ENCODE data around the gene OR12D2.
"Not testable (repeated sequence)": the region's sequence is repeated elsewhere in the genome, so short reads cannot be mapped to it uniquely, and the experiment has no call there.

Gene OR12D2, protein sequence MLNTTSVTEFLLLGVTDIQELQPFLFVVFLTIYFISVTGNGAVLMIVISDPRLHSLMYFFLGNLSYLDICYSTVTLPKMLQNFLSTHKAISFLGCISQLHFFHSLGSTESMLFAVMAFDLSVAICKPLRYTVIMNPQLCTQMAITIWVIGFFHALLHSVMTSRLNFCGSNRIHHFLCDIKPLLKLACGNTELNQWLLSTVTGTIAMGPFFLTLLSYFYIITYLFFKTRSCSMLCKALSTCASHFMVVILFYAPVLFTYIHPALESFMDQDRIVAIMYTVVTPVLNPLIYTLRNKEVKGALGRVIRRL

DNA sequence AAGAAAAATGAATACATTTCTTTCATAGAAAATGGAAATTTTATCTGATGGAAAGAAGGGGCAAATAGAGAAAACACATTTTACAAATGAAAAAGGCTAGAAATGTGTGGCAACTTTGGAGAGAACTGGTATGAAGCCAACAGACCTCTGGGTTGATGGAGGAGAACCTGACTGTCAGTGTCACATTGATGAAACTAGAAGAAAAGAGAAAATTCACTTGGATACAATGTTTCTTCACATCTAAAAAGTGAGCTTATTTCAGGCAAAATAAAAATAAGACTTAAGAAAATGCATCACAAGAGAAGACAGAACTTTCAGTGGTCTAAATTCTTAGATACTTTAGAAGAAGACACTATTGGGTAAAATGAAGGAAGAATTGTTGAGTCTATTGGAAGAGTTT lies at the start of gene OR12D2:
TSS of gene OR12D2 (plus strand) at position 301 of the 400 bp plus-strand sequence. CDS start 1,069 bp downstream, outside the sequence.
- DNase-seq: no peak

DNA sequence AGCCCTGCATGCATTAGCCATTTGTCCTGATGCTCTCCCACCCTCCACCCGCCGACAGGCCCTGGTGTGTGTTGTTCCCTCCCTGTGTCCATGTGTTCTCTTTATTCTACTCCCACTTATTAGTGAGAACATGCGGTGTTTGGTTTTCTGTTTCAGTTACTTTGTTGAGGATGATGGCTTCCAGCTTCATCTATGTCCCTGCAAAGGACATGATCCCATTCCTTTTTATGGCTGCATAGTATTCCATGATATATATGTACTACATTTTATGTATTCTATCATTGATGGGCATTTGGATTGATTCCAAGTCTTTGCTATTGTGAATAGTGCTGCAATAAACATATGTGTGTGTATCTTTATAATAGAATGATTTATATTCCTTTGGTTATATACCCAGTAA lies 46.1 kb upstream of the OR12D2 start:
- not testable (repeated sequence) for DNase-seq

DNA sequence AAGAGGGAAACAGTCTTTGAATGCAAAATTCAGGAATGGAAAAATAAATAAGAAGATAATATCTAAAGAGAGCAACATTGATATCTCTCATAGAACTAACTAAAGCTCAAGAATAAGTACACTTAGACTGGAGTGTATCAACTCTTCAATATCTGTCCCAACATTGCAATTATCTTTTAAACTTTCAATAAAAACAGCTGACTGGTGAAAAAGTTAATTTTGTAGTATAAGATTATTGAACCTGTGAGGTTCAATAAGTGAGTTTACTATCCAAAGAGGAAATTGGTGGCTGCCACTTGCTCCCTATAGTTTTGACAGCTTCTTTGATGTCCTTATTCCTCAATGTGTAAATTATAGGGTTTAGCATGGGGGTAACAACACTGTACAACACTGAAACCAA lies 40.5 kb upstream of the OR12D2 start:
- no peak for DNase-seq

DNA sequence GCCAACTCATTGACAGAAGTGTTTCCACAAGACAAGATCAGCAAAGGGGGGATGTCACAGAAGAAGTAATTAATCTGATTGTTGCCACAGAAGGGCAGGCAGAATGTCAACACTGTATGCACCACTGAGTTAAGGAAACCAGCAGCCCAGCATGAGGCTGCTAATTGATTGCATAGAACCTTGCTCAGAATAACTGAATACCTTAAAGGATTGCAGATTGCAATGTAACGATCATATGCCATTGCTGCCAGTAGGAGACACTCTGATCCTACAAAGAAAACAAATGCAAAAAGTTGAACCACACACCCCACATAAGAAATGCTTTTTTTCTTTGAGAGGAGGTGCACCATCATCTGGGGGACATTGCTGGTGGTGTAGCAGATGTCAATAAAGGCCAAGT lies 39.8 kb upstream of the OR12D2 start:
- no peak for DNase-seq

DNA sequence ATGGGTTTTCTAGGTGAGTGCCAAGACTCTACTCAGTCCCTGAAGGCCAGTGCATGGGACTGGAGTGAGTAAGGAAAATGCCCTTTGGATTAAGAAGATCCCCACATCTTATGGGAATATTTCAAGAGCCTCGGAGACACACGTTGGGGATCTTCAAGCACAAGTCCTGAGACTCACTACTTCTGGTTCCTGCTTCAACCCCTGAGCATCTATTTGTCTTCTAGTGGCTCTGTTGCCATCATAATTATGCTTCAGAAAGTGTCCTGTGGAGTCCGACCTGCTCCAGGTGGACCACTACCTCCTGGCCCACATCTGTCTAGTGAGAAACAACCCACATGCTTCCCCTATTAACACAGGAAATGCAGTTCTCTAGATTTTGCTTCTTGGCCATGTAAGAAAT lies 26.7 kb upstream of the OR12D2 start, which contains the start of gene OR5V1:
TSS of gene OR5V1 (minus strand) at position 101 of the 400 bp plus-strand sequence. CDS start 12,670 bp downstream, outside the sequence.
- no peak for DNase-seq

DNA sequence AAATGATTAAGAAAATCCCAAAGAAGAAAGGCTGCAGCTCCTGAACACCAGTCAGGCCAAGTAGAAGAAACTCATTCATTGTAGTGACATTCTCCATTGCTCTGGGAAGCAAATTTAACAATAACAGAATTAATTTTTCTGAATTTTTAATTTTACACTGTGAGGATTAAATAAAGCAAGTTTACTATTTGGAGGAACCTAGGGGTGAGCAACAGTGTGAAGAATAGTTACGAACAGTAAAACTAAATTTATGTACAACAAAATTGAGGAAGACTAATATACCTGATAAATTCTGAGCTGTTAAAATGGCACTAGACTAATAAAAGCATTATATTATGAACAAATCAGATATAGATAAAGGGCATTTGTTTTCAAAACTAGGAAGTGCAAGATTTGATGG lies 20.2 kb upstream of the OR12D2 start, which contains the start of gene OR12D3:
TSS of gene OR12D3 (minus strand) at position 101 of the 400 bp plus-strand sequence. CDS start at position 97, 4 bp downstream.
- DNase-seq: no peak

DNA sequence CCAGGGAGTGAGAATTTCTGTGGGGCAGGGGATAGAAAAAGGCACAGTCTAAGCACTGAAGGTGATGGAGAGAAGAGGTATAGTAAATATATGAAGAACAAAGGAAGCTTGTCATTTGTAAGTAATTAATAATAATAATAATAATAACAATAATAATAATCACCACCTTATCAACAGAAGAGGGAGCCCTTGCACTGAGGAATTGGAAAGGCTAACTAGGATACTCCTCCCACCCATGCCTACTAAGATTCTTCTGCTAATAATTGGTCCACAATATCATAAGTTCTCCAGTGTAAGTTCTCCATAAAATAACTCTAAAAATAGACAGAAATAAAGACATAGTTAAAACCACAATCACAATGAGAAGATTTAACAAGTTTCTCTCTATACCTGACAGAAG lies 19.4 kb upstream of the OR12D2 start:
- peak; percentile 20 to 22 (median 20) for DNase-seq

DNA sequence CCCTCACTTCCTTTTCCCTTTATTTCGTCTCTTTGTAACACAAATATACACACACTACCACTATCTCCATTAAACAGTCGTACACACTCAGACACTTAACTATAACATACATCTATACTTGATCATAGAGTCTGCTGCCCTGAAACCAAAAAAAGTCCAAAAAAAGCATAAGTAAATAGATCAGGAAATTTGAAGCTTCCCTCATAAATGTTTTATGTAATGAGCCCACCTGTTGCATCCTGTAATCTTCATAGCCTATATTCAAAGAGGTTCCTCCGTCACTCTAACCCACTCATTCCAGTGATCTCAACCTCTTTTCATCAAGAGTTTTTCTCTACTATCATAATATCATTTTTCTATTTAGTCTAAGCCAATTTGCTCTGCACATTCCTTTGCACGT lies 6.9 kb upstream of the OR12D2 start:
- no peak for DNase-seq

DNA sequence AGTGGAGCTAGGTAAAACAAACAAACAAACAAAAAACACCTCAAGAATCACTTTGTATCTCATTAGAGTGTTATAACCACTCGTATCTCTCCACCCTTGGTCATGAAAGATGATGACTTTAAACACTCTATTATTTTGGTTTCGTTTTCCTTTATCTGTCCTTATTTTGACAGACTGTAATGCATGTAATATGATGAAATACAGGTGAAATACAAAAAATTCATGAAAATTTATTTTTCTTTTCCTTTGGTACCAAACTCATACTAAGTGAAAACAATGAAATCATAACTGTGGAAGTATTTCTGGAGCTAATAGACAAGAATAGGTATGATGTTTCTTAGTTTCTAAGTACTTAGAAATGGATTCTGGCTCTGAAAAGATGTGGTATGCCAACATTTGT lies 4.1 kb downstream of the OR12D2 start:
- no peak for DNase-seq

DNA sequence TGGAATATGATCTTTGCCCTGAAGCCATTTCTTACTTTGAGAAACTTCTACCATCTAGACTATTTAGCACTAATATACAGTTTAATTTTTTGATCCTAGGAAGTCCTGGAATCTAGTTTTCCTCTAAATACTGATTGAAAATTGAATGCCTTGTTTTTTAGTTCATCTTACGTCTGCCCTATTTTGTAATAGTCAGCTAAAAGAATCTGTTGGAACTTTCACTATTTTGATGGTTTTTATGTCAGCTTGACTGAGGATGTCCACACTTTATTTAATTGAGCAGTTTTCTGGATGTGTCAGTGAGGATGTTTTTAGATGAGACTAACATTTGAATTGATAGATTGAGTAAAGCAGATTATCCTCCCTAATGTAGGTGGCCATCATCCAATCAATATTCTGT lies 8.4 kb downstream of the OR12D2 start:
- no peak for DNase-seq

DNA sequence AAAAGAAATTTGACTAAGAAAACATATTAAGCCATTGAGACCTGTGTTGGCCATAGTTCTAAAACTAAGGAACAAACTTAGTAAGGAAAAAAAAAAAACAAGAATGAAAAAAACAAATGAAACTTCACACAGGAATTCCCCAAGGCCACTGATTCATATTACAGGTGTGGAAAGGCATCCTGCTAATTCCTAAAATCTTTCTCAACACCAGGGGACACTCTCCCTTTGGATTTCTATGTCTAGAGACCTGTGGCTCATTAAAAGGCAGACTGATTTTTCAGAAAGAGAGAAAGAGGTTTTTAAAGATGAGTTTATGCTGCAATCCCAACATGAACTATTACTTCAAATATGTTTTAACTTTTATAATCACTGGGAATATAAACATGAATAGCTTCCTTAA lies 19.2 kb downstream of the OR12D2 start, which contains the start of gene OR12D1:
TSS of gene OR12D1 (plus strand) at position 341 of the 400 bp plus-strand sequence.
- DNase-seq: no peak

DNA sequence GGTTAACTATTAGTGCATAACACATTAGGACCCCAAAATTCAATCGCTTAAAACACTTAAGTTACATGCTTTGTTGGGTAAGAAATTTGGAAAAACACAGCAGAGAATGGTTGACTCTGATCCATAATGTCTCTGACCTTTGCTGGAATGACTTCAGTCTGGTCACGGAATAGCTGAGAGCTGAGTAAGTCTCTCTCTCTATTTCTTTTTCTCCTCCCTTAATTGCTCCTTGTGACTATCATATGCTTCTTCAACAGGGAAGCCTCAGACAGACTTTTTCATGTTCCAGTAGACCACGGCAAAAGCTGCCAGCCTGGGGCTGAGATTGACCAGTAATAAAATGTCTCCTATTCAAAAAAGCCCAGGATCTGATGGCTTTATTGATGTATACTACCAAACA lies 24.1 kb downstream of the OR12D2 start:
- no peak for DNase-seq

DNA sequence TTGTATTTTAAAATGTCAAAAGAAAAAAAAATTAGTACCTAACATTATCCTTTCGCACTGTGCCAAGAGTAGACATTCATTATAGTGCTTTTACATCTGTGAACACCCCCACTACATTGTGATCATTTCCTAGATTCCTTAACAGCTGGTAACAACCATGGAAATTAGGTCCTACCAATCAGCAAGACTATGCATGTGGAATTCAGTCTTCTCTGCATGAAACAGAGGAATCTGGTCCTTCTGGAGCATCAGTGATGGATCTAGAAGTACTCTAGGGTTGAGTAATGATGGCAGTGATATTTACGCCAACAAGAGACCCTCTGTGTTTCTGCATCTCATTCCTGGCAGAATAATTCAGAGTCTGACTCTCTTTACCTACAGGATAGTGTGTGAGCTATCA lies 28.7 kb downstream of the OR12D2 start:
- no peak for DNase-seq

DNA sequence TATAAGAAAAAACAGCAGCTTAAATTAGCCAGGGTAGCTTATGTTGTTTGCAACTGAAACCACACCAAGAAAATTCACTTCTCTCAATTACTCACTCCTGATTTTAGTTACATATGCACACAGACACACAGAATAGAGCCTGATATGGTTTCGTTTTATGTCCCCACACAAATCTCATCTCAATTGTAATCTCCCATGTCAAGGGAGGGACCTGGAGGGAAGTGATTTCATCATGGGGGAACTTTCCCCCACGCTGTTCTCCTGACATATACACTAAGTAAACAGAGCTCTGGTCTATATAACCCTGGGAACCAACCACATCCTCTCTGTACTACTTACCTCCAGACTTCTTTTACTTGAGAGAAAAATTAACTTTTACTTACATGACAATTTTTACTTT lies 29.1 kb downstream of the OR12D2 start:
- DNase-seq: no peak

DNA sequence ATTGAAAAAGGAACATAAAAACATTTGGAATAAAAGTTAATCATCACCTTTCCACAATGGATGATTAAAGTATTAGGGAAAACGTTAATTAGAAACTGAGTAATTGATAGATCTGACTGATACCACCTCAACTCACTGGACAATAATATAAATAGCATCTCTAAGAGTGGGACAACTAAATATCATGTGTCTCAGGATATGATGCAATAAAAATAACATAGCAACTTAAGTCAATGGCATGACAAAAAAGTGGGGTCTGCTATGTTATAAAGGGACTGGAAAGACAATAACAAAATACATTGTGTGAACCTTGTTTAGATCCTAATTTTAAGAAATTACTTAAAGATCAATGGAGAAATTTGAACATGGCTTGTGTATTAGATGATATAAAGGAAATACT lies 29.6 kb downstream of the OR12D2 start:
- DNase-seq: no peak

DNA sequence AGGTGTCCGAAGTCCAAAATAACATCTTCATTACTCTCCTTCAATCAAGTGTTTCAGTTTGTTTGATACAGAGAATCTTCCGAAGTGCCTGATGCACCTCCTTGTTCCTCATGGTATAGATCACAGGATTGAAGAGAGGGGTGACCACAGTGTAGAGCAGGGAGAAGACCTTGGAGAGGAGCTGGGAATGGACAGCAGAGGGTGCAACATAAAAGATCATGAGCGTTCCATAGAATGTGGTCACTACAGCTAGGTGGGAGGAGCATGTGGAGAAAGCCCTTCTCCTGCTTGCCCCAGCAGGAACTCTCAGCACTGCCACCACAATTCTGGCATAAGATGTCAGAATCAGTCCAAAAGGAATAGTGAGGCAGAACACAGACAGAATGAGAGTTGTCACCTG lies 31.2 kb downstream of the OR12D2 start:
- no peak for DNase-seq

DNA sequence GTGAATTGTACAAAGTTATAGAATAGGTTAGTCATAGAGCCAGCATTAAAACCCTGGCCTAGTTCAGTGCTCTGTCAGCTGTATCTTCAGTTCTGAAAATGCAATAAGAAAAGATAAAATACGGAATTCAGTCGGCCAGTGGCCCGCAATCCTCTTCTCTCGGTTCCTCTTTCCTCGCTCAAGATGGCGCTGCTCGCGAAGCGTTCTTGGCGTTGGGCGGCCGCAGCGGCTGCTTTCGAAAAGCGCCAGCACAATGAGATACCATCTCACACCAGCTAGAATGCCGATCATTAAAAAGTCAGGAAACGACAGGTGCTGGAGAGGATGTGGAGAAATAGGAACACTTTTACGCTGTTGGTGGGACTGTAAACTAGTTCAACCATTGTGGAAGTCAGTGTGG lies 41.3 kb downstream of the OR12D2 start:
- DNase-seq: not testable (repeated sequence)

DNA sequence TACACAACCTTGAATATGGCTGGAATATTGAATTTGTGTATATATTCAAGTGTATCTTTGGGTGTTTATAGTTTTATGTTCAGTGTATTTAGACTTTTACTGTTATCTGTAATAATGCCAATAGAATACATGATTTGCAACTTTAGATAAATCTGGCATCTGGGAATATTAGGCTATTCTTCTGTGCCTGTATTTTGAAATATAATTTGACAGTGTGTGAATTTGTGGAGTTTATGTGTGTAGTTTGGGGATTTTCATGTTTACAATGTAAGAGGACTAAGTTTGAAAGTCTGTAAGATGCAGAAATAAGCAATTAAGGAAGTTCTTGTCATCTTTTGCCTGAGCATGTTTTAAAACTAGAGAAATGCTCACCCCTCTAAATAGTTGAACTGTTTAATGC lies 43.6 kb downstream of the OR12D2 start, which contains the start of gene OR10C1:
TSS of gene OR10C1 (plus strand) at position 301 of the 400 bp plus-strand sequence. CDS start 710 bp downstream, outside the sequence.
- DNase-seq: no peak

DNA sequence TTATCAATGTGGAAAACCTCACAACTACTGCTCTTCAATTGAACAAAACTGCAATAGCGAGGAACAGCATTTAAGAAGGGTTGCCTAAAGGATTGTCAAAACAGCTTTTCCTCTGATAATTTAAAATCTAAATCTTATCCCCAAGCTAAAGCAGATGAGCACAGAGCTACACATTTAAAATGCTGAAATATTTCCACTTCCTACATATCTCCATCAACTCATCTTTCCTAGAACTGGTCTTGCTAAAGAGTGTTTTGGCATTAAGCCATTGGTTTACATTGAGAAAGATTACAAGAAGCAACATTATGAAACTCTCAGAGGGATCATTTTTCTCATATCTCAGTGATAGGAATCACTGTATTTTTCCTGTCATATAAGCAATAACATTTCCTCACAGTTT lies 47.3 kb downstream of the OR12D2 start:
- DNase-seq: no peak

DNA sequence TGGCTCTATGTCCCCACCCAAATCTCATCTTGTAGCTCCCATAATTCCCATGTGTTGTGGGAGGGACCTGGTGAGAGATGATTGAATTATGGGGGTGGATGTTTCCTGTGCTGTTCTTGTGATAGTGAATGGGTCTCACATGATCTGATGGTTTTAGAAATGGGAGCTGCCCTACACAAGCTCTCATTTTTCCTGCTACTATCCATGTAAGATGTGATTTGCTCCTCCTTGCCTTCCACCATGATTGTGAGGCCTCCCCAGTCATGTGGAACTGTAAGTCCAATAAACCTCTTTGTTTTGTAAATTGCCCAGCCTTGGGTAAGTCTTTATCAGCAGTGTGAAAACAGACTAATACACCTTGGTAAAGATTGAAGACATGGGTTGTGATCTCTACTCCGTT lies 48.6 kb downstream of the OR12D2 start:
- DNase-seq: not testable (repeated sequence)

Measured in suppressor macrophage treated with lipopolysaccharide for 1 hour (primary cell).